ENCODE results near the gene FAM32A. TPM values are rescaled to one million over a fixed set of nuclear protein-coding genes. Genes with fewer than 3 reads are reported as not detected.

Gene FAM32A
- total and polyA plus RNA-seq, 8 donors, result 14.8 to 48.6 (median 24.1) TPM

- WGBS, 2 donors, result 91 to 92% methylated on average over 29 of the region's 29 CpGs
- Histone ChIP-seq H3K27ac (no peak overlapping the region), H3K27me3 (no peaks in the 10 kb centered on the region), H3K4me1 (no peaks in the 10 kb centered on the region), H3K4me3 (no peak overlapping the region), H3K36me3 (peaks cover 3 to 20% (median 6%) of the 10 kb centered on the region in 3 donors), H3K9me3 (no peaks in the 10 kb centered on the region)
- intact Hi-C loops (cut with DNase I), result no loop called here
- no peak for TF ChIP-seq CTCF (IDR thresholded peaks at IDR 0.05)
- no peak for FAIRE-seq
- ATAC-seq, result no peak
- no peak for DNase-seq
Observed at GRCh38 chr19:16208847-16209665, 23.8 kb downstream of the FAM32A start.

GRCh38 chr19:16210168-16210567 is 25.0 kb downstream of the FAM32A start:
- TF ChIP-seq CTCF (IDR thresholded peaks at IDR 0.05), result no peak
- DNase-seq (no peak), ATAC-seq (no peak), FAIRE-seq (no peak)
- Histone ChIP-seq H3K27ac (no peak overlapping the region), H3K36me3 (peaks cover 3 to 20% (median 6%) of the 10 kb centered on the region in 3 donors), H3K27me3 (no peaks in the 10 kb centered on the region), H3K4me3 (no peak overlapping the region), H3K4me1 (no peaks in the 10 kb centered on the region), H3K9me3 (no peaks in the 10 kb centered on the region)
- WGBS, 2 donors, result 78 to 88% methylated on average over 4 of the region's 4 CpGs
- intact Hi-C loops (cut with DNase I), result no loop called here

- intact Hi-C loops (cut with DNase I), result no loop called here
- no peak for ATAC-seq
- no peaks in the 10 kb centered on the region for H3K9me3 ChIP-seq
- H3K27ac ChIP-seq, result no peak overlapping the region
- H3K4me1 ChIP-seq, result no peaks in the 10 kb centered on the region
- no peak for FAIRE-seq
- peaks cover 3 to 20% (median 6%) of the 10 kb centered on the region in 3 donors for H3K36me3 ChIP-seq
- H3K4me3 ChIP-seq, result no peak overlapping the region
- TF ChIP-seq CTCF (IDR thresholded peaks at IDR 0.05), result no peak
- DNase-seq, result no peak
- H3K27me3 ChIP-seq, result no peaks in the 10 kb centered on the region
Observed at GRCh38 chr19:16213076-16213475, 27.9 kb downstream of the FAM32A start.

- Histone ChIP-seq H3K27ac (no peak overlapping the region), H3K9me3 (no peaks in the 10 kb centered on the region), H3K4me3 (no peak overlapping the region), H3K4me1 (no peaks in the 10 kb centered on the region), H3K27me3 (no peaks in the 10 kb centered on the region), H3K36me3 (peaks cover 0 to 9% (median 0%) of the 10 kb centered on the region in 3 donors)
- WGBS, 2 donors, result 92 to 97% methylated on average over 13 of the region's 13 CpGs
- ATAC-seq (peak in 2 of 4 donors; percentile 22 to 36), FAIRE-seq (no peak), DNase-seq (peak in 1 of 6 donors; percentile 55)
- intact Hi-C loops (cut with DNase I), result no loop called here
- no peak for TF ChIP-seq CTCF (IDR thresholded peaks at IDR 0.05)
Observed at GRCh38 chr19:16216744-16217670, 31.8 kb downstream of the FAM32A start.

Data from pancreas (tissue), 10 donors.